ENCODE measurements around the gene DSCAM.

- TF ChIP-seq CTCF (IDR thresholded peaks at IDR 0.05) (no peak), NR1H2 (CRISPR knock-in tag; IDR thresholded peaks at IDR 0.05) (no peak), GABPB1 (CRISPR knock-in tag; IDR thresholded peaks at IDR 0.05) (no peak), RELA (CRISPR knock-in tag; IDR thresholded peaks at IDR 0.05; ENCODE audit: borderline replicate concordance) (no peak), MXD4 (CRISPR knock-in tag; IDR thresholded peaks at IDR 0.05; ENCODE audit: borderline replicate concordance) (no peak), USF1 (CRISPR knock-in tag; IDR thresholded peaks at IDR 0.05) (no peak), ZNF121 (CRISPR knock-in tag; IDR thresholded peaks at IDR 0.05) (no peak)
These were observed 1.4 kb downstream of the DSCAM start for GRCh38 chr21:40845441-40845995.
